ENCODE results near the gene GP2.

Gene GP2

GRCh38 chr16:20285993-20286499, 41.3 kb downstream of the GP2 start:
- ChIA-PET POLR2A (no interaction called here), CTCF (no interaction called here)
- DNase-seq (ENCODE audit: extremely low spot score) = no peak
- TF ChIP-seq L3MBTL2 (conservative IDR thresholded peaks at IDR 0.05) = no peak
- no peak for TF ChIP-seq HDGF (IDR thresholded peaks at IDR 0.05; ENCODE audit: borderline replicate concordance)
- no peak for TF ChIP-seq TARDBP (IDR thresholded peaks at IDR 0.05)
- TF ChIP-seq ELF4 (IDR thresholded peaks at IDR 0.05) = no peak
- no peak for TF ChIP-seq SUZ12 (IDR thresholded peaks at IDR 0.05)
- TF ChIP-seq LEF1 (IDR thresholded peaks at IDR 0.05; ENCODE audit: borderline replicate concordance) = no peak
- no peak for TF ChIP-seq FOXM1 (IDR thresholded peaks at IDR 0.05; ENCODE audit: borderline replicate concordance)
- no peak for TF ChIP-seq BHLHE40 (IDR thresholded peaks at IDR 0.05; ENCODE audit: borderline replicate concordance)
- TF ChIP-seq ZNF384 (IDR thresholded peaks at IDR 0.05) = no peak
- no peak for TF ChIP-seq ARNT (IDR thresholded peaks at IDR 0.05)
- no peak for TF ChIP-seq SP1 (IDR thresholded peaks at IDR 0.05)
- no peak for TF ChIP-seq CTBP1 (IDR thresholded peaks at IDR 0.05; ENCODE audit: borderline replicate concordance)
- TF ChIP-seq FOXA1 (IDR thresholded peaks at IDR 0.05) = no peak
- no peak for TF ChIP-seq NFRKB (IDR thresholded peaks at IDR 0.05)

- no peak for DNase-seq (ENCODE audit: extremely low spot score)
- CTCF ChIA-PET = no interaction called here
Observed at GRCh38 chr16:20280259-20280658, 47.1 kb downstream of the GP2 start.

GRCh38 chr16:20271893-20272292, 55.4 kb downstream of the GP2 start:
- POLR2A ChIA-PET = no interaction called here

More at GRCh38 chr16:20280259-20280658, 47.1 kb downstream of the GP2 start:
- POLR2A ChIA-PET = no interaction called here
- TF ChIP-seq FOXA1 (IDR thresholded peaks at IDR 0.05) (no peak), BHLHE40 (IDR thresholded peaks at IDR 0.05; ENCODE audit: borderline replicate concordance) (no peak), CTBP1 (IDR thresholded peaks at IDR 0.05; ENCODE audit: borderline replicate concordance) (no peak), SP1 (IDR thresholded peaks at IDR 0.05) (no peak), FOXK2 (IDR thresholded peaks at IDR 0.05) (no peak), NFRKB (IDR thresholded peaks at IDR 0.05) (no peak), SUZ12 (IDR thresholded peaks at IDR 0.05) (no peak), ELF4 (IDR thresholded peaks at IDR 0.05) (no peak), L3MBTL2 (conservative IDR thresholded peaks at IDR 0.05) (no peak), ZNF384 (IDR thresholded peaks at IDR 0.05) (no peak), LEF1 (IDR thresholded peaks at IDR 0.05; ENCODE audit: borderline replicate concordance) (no peak), TARDBP (IDR thresholded peaks at IDR 0.05) (no peak), PKNOX1 (IDR thresholded peaks at IDR 0.05) (no peak), HDGF (IDR thresholded peaks at IDR 0.05; ENCODE audit: borderline replicate concordance) (no peak), FOXM1 (IDR thresholded peaks at IDR 0.05; ENCODE audit: borderline replicate concordance) (no peak), ARNT (IDR thresholded peaks at IDR 0.05) (no peak)

GRCh38 chr16:20268409-20268808, 58.9 kb downstream of the GP2 start:
- ChIA-PET POLR2A (no interaction called here), CTCF (no interaction called here)
- TF ChIP-seq LEF1 (IDR thresholded peaks at IDR 0.05; ENCODE audit: borderline replicate concordance) = no peak
- TF ChIP-seq ZNF384 (IDR thresholded peaks at IDR 0.05) = no peak
- TF ChIP-seq FOXK2 (IDR thresholded peaks at IDR 0.05) = no peak
- no peak for TF ChIP-seq CTBP1 (IDR thresholded peaks at IDR 0.05; ENCODE audit: borderline replicate concordance)
- TF ChIP-seq NFRKB (IDR thresholded peaks at IDR 0.05) = no peak
- TF ChIP-seq ELF4 (IDR thresholded peaks at IDR 0.05) = no peak
- no peak for TF ChIP-seq FOXM1 (IDR thresholded peaks at IDR 0.05; ENCODE audit: borderline replicate concordance)
- no peak for TF ChIP-seq L3MBTL2 (conservative IDR thresholded peaks at IDR 0.05)
- TF ChIP-seq PKNOX1 (IDR thresholded peaks at IDR 0.05) = no peak
- no peak for TF ChIP-seq SUZ12 (IDR thresholded peaks at IDR 0.05)
- TF ChIP-seq FOXA1 (IDR thresholded peaks at IDR 0.05) = no peak
- no peak for TF ChIP-seq BHLHE40 (IDR thresholded peaks at IDR 0.05; ENCODE audit: borderline replicate concordance)
- no peak for TF ChIP-seq SP1 (IDR thresholded peaks at IDR 0.05)
- TF ChIP-seq HDGF (IDR thresholded peaks at IDR 0.05; ENCODE audit: borderline replicate concordance) = no peak
- no peak for TF ChIP-seq ARNT (IDR thresholded peaks at IDR 0.05)
- TF ChIP-seq TARDBP (IDR thresholded peaks at IDR 0.05) = no peak
- DNase-seq (ENCODE audit: extremely low spot score) = no peak

More at GRCh38 chr16:20271893-20272292, 55.4 kb downstream of the GP2 start:
- CTCF ChIA-PET = no interaction called here
- no peak for TF ChIP-seq TARDBP (IDR thresholded peaks at IDR 0.05)
- no peak for DNase-seq (ENCODE audit: extremely low spot score)

- POLR2A ChIA-PET = no interaction called here
- TF ChIP-seq HDGF (IDR thresholded peaks at IDR 0.05; ENCODE audit: borderline replicate concordance) (no peak), NFRKB (IDR thresholded peaks at IDR 0.05) (no peak), TARDBP (IDR thresholded peaks at IDR 0.05) (no peak), BHLHE40 (IDR thresholded peaks at IDR 0.05; ENCODE audit: borderline replicate concordance) (no peak), LEF1 (IDR thresholded peaks at IDR 0.05; ENCODE audit: borderline replicate concordance) (no peak), ZNF384 (IDR thresholded peaks at IDR 0.05) (no peak), FOXK2 (IDR thresholded peaks at IDR 0.05) (no peak), ELF4 (IDR thresholded peaks at IDR 0.05) (no peak), FOXA1 (IDR thresholded peaks at IDR 0.05) (no peak)
- CTCF ChIA-PET = no interaction called here
- DNase-seq (ENCODE audit: extremely low spot score) = no peak
Observed at GRCh38 chr16:20265019-20265418, 62.3 kb downstream of the GP2 start.

- TF ChIP-seq FOXM1 (IDR thresholded peaks at IDR 0.05; ENCODE audit: borderline replicate concordance) (no peak), NFRKB (IDR thresholded peaks at IDR 0.05) (no peak)
- CTCF ChIA-PET = no interaction called here
- POLR2A ChIA-PET = no interaction called here
- DNase-seq (ENCODE audit: extremely low spot score) = no peak
Observed at GRCh38 chr16:20263138-20263855, 64.0 kb downstream of the GP2 start.

GRCh38 chr16:20262248-20262647, 65.1 kb downstream of the GP2 start:
- no peak for DNase-seq (ENCODE audit: extremely low spot score)
- POLR2A ChIA-PET = no interaction called here
- CTCF ChIA-PET = interaction anchor here (0.8 kb wide), 1 partner anchor 38 kb away, joined by 3 read pairs; no protein-coding TSS in a partner anchor
- TF ChIP-seq ARNT (IDR thresholded peaks at IDR 0.05) (no peak), ZNF384 (IDR thresholded peaks at IDR 0.05) (no peak), HDGF (IDR thresholded peaks at IDR 0.05; ENCODE audit: borderline replicate concordance) (no peak), ELF4 (IDR thresholded peaks at IDR 0.05) (no peak), TARDBP (IDR thresholded peaks at IDR 0.05) (no peak), FOXK2 (IDR thresholded peaks at IDR 0.05) (no peak), FOXM1 (IDR thresholded peaks at IDR 0.05; ENCODE audit: borderline replicate concordance) (no peak), SP1 (IDR thresholded peaks at IDR 0.05) (no peak), LEF1 (IDR thresholded peaks at IDR 0.05; ENCODE audit: borderline replicate concordance) (no peak), NFRKB (IDR thresholded peaks at IDR 0.05) (no peak), SUZ12 (IDR thresholded peaks at IDR 0.05) (no peak), FOXA1 (IDR thresholded peaks at IDR 0.05) (no peak), BHLHE40 (IDR thresholded peaks at IDR 0.05; ENCODE audit: borderline replicate concordance) (no peak)

Measured in HEK293T (cell line).